ENCODE measurements around the gene IL17B.

DNA sequence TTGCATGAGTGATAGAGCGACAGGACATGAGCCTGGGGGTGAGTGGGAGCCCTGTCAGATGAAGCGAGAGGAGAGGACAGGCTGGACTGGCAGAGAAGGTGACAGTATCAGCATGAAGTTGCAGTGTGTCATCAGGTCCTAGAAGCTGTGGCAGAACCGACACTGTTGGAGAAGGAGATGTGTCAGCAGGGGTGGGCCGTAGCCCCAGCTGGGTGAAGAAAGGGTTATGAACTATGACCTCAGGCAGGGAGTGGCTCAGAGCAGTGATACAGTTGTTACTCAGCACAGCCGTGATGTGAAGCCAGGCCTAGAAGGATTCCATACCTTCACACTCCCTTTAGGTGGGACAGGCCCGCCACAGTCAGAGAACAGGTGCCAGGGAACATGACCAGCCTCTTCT, 13.7 kb downstream of the IL17B start:
- TF ChIP-seq CTCF (IDR thresholded peaks at IDR 0.05) = no peak
- TF ChIP-seq POLR2A (IDR thresholded peaks at IDR 0.05) = no peak
